Activated T-helper 1 cell treated with anti-CD3 and anti-CD28 coated beads, Interleukin-2, amount 50 U/mL, for 16 hours (primary cell): ENCODE measurements around the gene ANXA5.
A peak's percentile ranks its signal among the peaks of the same experiment; 100 is the strongest.
"Not testable (repeated sequence)": the region's sequence is repeated elsewhere in the genome, so short reads cannot be mapped to it uniquely, and the experiment has no call there.

Experiments used
- DNase-seq, 2 donors: peaks; one replicate each; pipeline ENCODE4 v3.0.0-alpha.2; 2020; ENCODE audit warnings: low read depth in 1 of 2, low spot score in 1 of 2

Gene ANXA5

GRCh38 chr4:121696581-121697461 is at the start of gene ANXA5:
ANXA5 (minus strand) TSS chr4:121696980; CDS start chr4:121696589, 391 bp downstream.
- DNase-seq = peak; percentile 46 to 48

- no peak for DNase-seq
Observed at GRCh38 chr4:121742794-121743193, 46.0 kb upstream of the ANXA5 start.

GRCh38 chr4:121741751-121742150 is 45.0 kb upstream of the ANXA5 start:
- DNase-seq = no peak

GRCh38 chr4:121740796-121741409 is 44.1 kb upstream of the ANXA5 start:
- no peak for DNase-seq

- no peak for DNase-seq
Observed at GRCh38 chr4:121739575-121739974, 42.8 kb upstream of the ANXA5 start.

GRCh38 chr4:121738780-121739535 is 42.2 kb upstream of the ANXA5 start:
- no peak for DNase-seq

- no peak for DNase-seq
Observed at GRCh38 chr4:121737846-121738554, 41.2 kb upstream of the ANXA5 start.

GRCh38 chr4:121736735-121737351 is 40.1 kb upstream of the ANXA5 start:
- DNase-seq = no peak

- no peak for DNase-seq
Observed at GRCh38 chr4:121734571-121734970, 37.8 kb upstream of the ANXA5 start.

GRCh38 chr4:121733942-121734341 is 37.2 kb upstream of the ANXA5 start:
- no peak for DNase-seq

GRCh38 chr4:121729753-121730152 is 33.0 kb upstream of the ANXA5 start:
- DNase-seq = not testable (repeated sequence)

GRCh38 chr4:121728798-121729226 is 32.0 kb upstream of the ANXA5 start:
- DNase-seq = no peak

GRCh38 chr4:121728066-121728465 is 31.3 kb upstream of the ANXA5 start:
- no peak for DNase-seq

- DNase-seq = no peak
Observed at GRCh38 chr4:121726642-121727268, 30.0 kb upstream of the ANXA5 start.

GRCh38 chr4:121724671-121725070 is 27.9 kb upstream of the ANXA5 start:
- DNase-seq = no peak

GRCh38 chr4:121721700-121722099 is 24.9 kb upstream of the ANXA5 start:
- DNase-seq = no peak

- no peak for DNase-seq
Observed at GRCh38 chr4:121720109-121720508, 23.3 kb upstream of the ANXA5 start.

GRCh38 chr4:121717680-121718237 is 21.0 kb upstream of the ANXA5 start:
- DNase-seq = no peak

- no peak for DNase-seq
Observed at GRCh38 chr4:121714548-121714947, 17.8 kb upstream of the ANXA5 start.

- no peak for DNase-seq
Observed at GRCh38 chr4:121712783-121713182, 16.0 kb upstream of the ANXA5 start.
